Forelimb muscle (tissue), 1 donor: ENCODE results near the gene MSN. TPM values are rescaled to one million over a fixed set of nuclear protein-coding genes. Genes with fewer than 3 reads are reported as not detected.

Experiments used
- DNase-seq: peaks from one replicate; pipeline ENCODE4 v3.0.0-alpha.2; 2013; ENCODE audit warnings: low read depth
- polyA plus RNA-seq: library from polyadenylated mRNA; unstranded; fragments of 120-200 nt; gene quantifications from one replicate; pipeline ENCODE4 v1.2.1, GENCODE V29; 2013; ENCODE audit not compliant: insufficient read length

Gene MSN
- polyA plus RNA-seq, 1 donor, result 105 TPM

GRCh38 chrX:65673857-65674203, 6.4 kb downstream of the MSN start:
- DNase-seq, result no peak

GRCh38 chrX:65674204-65674893, 6.9 kb downstream of the MSN start:
- DNase-seq, result no peak

- DNase-seq, result no peak
Observed at GRCh38 chrX:65677954-65678469, 10.6 kb downstream of the MSN start.

- no peak for DNase-seq
Observed at GRCh38 chrX:65679071-65679540, 11.7 kb downstream of the MSN start.

GRCh38 chrX:65681810-65682209, 14.4 kb downstream of the MSN start:
- DNase-seq, result no peak

- DNase-seq, result no peak
Observed at GRCh38 chrX:65685112-65685511, 17.7 kb downstream of the MSN start.

- DNase-seq, result no peak
Observed at GRCh38 chrX:65686236-65686635, 18.8 kb downstream of the MSN start.

GRCh38 chrX:65687367-65687766, 19.9 kb downstream of the MSN start:
- DNase-seq, result no peak

GRCh38 chrX:65688403-65688871, 21.0 kb downstream of the MSN start:
- DNase-seq, result no peak

GRCh38 chrX:65689377-65689776, 21.9 kb downstream of the MSN start:
- no peak for DNase-seq

- no peak for DNase-seq
Observed at GRCh38 chrX:65690057-65690855, 22.8 kb downstream of the MSN start.

GRCh38 chrX:65695849-65696449, 28.5 kb downstream of the MSN start:
- no peak for DNase-seq

- DNase-seq, result no peak
Observed at GRCh38 chrX:65696613-65697012, 29.2 kb downstream of the MSN start.

- no peak for DNase-seq
Observed at GRCh38 chrX:65697211-65697641, 29.8 kb downstream of the MSN start.

- DNase-seq, result no peak
Observed at GRCh38 chrX:65697915-65698796, 30.7 kb downstream of the MSN start.

- DNase-seq, result no peak
Observed at GRCh38 chrX:65702956-65703355, 35.5 kb downstream of the MSN start.

- no peak for DNase-seq
Observed at GRCh38 chrX:65705439-65705838, 38.0 kb downstream of the MSN start.

- DNase-seq, result no peak
Observed at GRCh38 chrX:65706041-65706828, 38.8 kb downstream of the MSN start.

- DNase-seq, result no peak
Observed at GRCh38 chrX:65707151-65707550, 39.7 kb downstream of the MSN start.

- DNase-seq, result no peak
Observed at GRCh38 chrX:65712005-65712806, 44.8 kb downstream of the MSN start.
